Measurements from ENCODE around the gene RALGDS.

DNA sequence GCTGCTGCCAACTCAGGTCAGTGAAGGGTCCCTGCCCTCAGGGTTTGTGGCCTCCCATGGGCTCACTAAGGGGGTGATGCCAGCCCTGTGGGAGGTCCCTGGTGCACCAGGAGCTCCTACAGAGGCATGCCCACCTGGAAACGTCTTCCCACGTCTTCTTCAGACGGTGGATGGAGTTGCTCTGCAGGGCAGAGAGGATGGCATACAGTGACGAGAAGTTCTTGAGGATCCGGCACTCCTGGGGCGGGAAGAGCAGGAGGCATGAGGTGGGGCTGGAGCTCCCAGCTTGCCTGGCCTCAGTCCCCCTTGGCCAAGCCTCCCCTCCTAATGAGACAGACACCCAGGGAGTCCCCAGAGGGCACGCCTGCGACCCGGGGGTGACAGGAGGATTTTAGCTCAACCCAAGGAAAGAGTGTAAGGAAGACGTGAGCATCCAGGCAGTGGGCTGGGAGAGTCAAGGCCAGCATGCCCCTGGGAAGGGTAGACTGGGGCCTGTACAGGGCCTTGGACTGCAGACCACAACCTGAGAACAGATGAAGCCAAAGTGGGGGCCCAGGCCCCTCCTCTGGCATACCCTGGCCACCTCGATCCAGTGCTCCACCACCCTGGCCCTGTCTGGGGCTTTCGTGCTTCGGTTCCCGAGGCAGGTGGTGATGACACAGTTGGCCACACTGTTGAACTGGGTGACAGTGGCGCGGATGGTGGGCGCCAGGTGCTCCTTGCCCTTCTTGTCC, 14.4 kb downstream of the RALGDS start:
- TF ChIP-seq TEAD4 (IDR thresholded peaks at IDR 0.05) = no peak
- no peak for TF ChIP-seq EP300 (IDR thresholded peaks at IDR 0.05; ENCODE audit: borderline replicate concordance)
